GM15510 (cell line): ENCODE data around the gene TFG.

Experiments
- POLR2A ChIP-seq: IDR thresholded peaks from 3 replicates; pipeline ENCODE4 v1.6.1; 2011; ENCODE audit warnings: borderline replicate concordance; ENCODE audit not compliant: insufficient read length; ENCODE audit errors: extremely low read depth

Gene TFG

GRCh38 chr3:100708989-100709841 is at the start of gene TFG:
Gene TFG (plus strand): TSS chr3:100709494. CDS start chr3:100713686, 4,192 bp downstream.
- peak; percentile 67 for TF ChIP-seq POLR2A

GRCh38 chr3:100662113-100662823 is 47.0 kb upstream of the TFG start:
- no peak for TF ChIP-seq POLR2A

- TF ChIP-seq POLR2A = no peak
Observed at GRCh38 chr3:100665230-100665629, 44.1 kb upstream of the TFG start.

GRCh38 chr3:100681496-100681895 is 27.8 kb upstream of the TFG start:
- TF ChIP-seq POLR2A = no peak

- no peak for TF ChIP-seq POLR2A
Observed at GRCh38 chr3:100682056-100682853, 27.0 kb upstream of the TFG start.

- no peak for TF ChIP-seq POLR2A
Observed at GRCh38 chr3:100682854-100683760, 26.2 kb upstream of the TFG start.

GRCh38 chr3:100693225-100693624 is 16.1 kb upstream of the TFG start:
- TF ChIP-seq POLR2A = no peak

GRCh38 chr3:100695696-100696095 is 13.6 kb upstream of the TFG start:
- no peak for TF ChIP-seq POLR2A

- TF ChIP-seq POLR2A = no peak
Observed at GRCh38 chr3:100696161-100696560, 13.1 kb upstream of the TFG start.

- TF ChIP-seq POLR2A = no peak
Observed at GRCh38 chr3:100697172-100697571, 12.1 kb upstream of the TFG start.

- TF ChIP-seq POLR2A = no peak
Observed at GRCh38 chr3:100697723-100698285, 11.5 kb upstream of the TFG start.

GRCh38 chr3:100698736-100699135 is 10.6 kb upstream of the TFG start:
- TF ChIP-seq POLR2A = no peak

- no peak for TF ChIP-seq POLR2A
Observed at GRCh38 chr3:100700708-100701107, 8.6 kb upstream of the TFG start.

GRCh38 chr3:100702082-100702979 is 7.0 kb upstream of the TFG start:
- no peak for TF ChIP-seq POLR2A

GRCh38 chr3:100702980-100703345 is 6.3 kb upstream of the TFG start:
- no peak for TF ChIP-seq POLR2A
